ENCODE results near the gene PIGM.
A peak's percentile ranks its signal among the peaks of the same experiment; 100 is the strongest.

The PIGM gene

DNA sequence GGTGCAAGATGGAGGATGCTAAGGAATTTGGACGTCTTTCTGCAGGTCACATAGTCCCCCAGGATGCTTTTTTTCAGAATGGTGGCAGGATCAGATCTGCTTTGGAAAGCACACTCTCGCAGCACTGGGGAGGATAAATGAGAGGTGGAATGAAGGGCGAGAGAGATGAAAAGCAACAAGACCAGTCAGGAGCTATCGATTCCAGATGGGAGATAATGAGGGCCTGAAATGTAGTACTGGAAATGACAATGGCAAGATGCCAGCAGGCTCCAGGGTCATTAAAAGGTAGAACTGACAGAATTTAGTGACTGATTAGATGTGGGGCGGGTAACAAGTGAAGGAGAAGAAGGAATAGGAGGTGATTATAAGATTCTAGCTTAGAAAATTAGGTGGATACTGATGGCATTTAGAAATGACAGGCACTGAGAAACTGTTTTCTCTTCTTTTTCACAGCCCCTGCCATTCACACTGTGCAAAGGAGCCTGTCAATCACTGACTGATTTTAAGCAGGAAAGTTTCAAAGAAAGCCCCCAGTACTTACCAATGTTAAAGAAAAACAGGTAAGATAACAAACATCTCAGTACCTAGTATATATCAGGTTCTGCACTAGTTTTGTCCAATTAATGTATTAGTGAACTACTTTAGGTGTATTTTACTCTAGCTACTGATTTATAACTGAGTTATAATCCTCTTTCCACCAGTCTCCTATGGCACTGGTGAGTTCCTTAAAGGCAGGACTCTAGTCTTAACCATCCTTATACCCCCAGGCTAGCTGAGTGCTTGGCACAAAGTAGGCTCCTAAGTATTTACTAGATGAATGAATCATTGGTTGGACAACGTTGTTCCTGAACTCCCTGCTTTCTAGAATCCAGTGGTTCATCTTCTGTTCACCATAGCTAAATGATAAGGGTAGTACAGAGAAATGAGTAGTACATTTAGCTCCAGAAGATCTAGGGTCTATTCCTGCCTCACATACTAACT is 9.2 kb downstream of the PIGM start:
- no peak for DNase-seq (ENCODE audit: low read depth, low spot score)

DNA sequence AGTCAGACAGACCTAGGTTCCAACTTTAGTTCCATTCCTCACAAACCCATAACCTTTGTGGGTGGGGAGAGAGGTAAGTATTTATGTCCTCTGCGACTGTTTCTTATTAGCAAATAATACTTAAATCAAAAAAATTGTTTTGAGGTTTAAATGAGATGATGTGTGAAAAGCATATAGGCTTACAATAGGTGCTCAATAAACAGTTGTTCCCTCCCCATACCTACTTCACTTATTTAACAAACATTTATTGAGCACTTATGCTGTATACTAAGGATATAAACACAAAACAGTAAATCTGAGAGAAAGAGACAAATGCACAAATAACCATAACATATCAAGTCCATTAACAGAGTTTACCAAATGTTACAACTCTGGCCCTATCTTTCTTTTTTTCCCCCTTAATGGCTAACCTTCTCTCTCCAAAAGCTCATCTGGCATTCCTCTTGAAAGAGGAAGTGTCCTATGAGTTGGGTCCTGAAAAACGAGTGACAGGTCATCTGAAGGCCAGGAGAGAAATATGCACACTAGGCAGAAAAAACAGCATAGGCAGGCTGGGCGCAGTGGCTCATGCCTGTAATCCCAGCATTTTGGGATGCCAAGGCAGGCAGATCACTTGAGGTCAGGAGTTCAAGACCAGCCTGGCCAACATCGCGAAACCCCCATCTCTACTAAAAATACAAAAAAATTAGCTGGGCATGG is 10.3 kb downstream of the PIGM start:
- no peak for DNase-seq (ENCODE audit: low read depth, low spot score)

DNA sequence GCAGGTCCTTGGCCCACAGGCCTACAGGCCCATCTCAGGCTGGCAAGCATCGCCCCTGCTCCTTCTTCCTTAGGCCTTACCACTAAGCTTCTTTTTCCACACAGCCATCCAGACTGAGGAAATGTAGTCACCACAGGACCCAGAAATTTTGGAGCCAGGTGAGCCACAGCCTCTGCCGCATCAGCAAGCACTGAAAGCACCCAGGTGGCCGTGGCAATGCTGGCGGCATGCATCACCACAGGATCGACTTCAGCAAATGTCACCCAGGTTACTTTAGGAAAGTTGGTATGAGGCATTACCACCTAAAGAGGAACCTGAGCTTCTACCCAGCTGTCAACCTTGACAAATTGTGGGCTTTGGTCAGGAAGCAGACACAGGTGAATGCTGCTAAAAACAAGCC is 11.6 kb downstream of the PIGM start:
- DNase-seq (ENCODE audit: low read depth, low spot score), result no peak

DNA sequence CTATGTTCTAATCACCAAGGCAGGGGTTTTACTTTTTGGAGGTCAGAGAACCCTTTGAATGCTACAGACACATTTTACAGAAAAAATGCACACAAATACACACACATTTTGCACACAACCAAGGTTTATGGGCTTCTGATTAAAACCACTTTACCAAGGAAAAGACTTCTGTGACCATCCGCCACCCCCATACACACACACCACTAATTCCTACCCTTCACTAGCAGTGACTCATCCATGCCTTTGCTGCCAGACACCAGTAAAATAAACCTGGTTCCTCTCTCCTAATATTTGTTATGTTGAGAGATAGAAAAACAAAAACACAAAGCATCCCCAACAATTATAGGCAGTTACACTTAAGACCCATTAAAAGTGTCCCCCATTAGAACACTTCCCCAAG is 12.9 kb downstream of the PIGM start:
- DNase-seq (ENCODE audit: low read depth, low spot score), result no peak

DNA sequence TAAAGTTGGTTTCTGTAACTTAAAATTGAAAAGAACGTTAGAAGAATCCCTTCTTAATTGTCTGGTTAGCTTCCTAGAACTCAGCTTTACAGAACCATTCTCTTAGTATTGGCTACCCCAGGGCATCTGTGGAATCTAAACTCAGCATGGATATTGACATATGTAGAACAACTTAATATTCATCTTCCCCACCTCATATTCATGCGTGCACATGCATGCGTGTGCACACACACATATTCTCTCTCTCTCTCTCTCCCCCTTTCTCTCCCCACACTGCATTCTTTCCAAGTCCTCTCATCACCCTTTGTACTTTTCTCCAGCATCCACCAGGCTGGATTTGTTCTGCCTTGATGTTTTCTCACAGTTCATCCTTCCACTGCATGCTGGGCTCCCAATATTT is 13.4 kb downstream of the PIGM start:
- DNase-seq (ENCODE audit: low read depth, low spot score), result no peak

DNA sequence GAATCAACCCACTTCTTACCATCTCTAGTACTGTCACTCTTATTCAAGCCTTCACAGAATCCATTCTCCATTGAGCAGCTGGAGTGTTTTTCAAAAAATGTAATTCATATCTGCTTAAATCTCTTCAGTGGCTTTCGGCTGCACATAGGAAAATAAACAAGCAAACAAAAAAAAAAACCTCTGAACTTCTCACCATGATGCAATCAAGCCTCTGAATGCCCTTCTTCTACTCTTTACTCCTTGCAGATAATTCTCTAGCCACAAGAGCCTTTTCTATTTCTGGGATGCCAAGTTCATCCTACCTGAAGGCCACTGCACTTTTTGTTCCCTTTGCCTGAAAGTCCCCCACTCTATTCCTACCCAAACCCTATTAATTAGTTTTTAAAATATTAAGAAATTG is 14.2 kb downstream of the PIGM start:
- no peak for DNase-seq (ENCODE audit: low read depth, low spot score)

DNA sequence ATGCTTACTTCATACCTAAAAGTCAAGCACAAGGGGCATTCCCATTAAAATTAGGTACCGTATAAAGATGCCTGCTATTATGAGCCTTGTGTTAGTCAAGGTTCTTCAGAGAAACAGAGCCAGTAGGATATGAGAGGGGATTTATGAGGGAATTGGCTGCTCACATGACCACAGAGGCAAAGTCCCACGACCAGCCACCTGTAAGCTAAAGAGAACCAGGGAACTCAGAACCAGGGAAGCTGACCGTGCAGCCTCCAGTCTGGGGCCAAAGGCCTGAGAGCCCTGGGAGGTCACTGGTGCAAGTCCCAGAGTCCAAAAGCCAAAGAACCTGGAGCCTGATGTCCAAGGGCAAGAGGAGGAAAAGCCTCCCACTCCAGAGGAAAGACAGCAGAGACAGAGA is 20.0 kb downstream of the PIGM start:
- DNase-seq (ENCODE audit: low read depth, low spot score), result no peak

DNA sequence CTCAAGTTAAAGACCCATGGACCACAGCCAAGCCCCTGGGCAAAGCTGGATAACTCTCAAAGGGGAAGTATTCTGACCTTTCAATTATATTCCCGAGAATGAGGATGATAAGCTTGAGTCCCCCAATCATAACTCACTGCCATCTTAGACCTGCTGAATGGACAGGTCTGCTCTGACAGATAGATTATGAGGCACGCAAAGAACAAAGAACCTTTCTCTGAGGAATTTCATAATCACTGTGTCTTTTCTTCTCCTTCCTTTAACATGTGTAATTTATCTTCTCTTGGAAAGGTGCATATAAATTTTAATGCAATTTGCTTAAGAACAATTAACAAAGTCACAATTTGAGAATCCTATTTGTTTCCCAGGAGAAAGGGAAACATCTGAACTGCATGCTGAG is 22.0 kb downstream of the PIGM start:
- DNase-seq (ENCODE audit: low read depth, low spot score), result no peak

DNA sequence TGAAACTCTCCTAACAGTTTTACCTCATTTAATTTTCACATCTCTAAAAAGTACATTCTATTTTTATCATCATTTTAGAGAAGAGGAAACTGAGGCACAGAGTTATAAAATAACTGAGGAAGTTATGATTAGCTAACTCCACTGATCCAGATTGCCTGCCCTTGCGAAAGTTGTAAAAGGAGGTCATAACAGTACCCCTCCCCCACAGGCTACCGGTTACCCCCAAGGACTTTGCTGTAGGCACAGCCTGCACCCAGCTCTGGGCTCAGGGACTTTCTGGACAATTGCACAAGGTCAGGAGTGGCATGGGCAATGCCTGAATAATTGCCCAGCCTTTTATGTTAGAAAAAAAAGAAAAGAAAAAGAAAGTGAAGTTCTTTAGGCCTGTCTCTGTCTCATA is 22.7 kb downstream of the PIGM start:
- no peak for DNase-seq (ENCODE audit: low read depth, low spot score)

DNA sequence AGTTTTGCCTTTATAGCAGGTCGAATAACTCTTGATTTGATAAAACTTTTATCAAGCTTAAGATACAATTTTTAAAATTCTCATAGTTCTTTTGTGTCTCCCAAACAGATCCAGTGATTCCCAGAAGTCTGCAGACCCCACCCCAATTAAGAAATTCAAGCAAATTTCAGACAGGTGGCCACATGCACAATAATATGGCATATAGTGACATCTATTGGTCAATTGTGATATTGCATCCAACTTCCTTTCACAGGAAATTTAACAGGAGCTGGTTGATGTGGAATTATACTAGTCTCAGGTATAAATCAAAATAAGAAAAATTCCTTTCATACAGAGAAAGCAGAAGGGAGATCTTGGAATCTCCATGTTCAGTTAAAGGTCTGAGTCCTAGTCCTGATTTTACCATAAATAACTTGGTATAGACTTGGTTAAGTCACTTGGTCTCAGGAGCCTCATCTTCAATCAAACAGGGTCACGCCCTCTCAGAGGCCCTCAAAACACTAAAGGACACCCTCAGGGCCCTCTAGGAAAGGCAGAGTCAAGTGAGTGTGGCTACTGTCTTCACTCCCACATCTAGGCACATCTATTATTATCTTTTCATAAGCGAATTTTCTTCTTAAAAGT is 24.1 kb downstream of the PIGM start:
- DNase-seq (ENCODE audit: low read depth, low spot score), result no peak

DNA sequence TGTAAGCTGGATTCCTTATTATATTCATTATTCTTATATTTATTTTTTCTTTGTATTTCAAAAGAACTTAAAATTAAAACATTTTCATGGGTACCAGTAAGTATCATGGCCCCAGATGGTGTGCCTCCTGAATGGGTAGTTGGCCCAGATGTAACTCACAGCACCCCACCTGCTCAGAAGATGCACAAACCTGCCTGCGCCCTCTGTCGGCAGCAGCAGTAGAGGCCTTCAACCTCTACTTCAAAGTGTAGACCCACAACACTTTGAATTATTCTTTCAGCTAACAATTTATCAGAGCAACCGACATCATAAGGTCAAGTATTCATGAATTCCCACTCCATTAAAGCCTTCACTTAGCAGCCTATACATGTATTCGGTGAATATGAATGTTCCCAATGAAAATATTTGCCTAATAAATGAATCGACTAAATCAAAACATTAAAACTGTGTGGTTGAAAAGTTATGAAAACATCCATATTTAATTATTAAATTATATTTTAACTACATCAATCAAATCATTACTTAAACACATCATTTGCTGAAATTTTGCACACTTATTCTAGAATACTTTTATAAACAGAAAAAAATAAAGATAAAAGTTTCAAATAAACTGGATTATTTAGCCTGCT is 25.4 kb downstream of the PIGM start:
- peak; percentile 54 for DNase-seq (ENCODE audit: low read depth, low spot score)

DNA sequence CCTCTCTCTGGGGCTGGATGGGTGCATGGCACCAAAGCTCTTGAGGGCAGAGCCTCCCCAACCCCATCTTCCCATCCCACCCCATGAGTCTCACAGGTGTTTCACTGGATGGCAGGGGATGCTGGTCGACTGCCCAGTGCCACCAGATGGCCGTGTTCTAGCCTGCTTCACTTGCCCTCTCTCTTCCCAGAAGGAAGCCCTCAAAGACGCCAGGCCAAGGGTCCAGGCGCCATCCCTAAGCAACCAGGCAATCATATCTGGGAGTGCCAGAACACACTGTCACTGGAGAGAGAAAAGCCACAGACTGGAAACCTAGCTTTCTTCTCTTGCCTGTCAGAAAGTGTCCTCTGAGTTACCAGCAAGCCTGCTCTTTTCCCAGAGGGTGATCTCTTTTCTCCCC is 26.7 kb downstream of the PIGM start:
- no peak for DNase-seq (ENCODE audit: low read depth, low spot score)

DNA sequence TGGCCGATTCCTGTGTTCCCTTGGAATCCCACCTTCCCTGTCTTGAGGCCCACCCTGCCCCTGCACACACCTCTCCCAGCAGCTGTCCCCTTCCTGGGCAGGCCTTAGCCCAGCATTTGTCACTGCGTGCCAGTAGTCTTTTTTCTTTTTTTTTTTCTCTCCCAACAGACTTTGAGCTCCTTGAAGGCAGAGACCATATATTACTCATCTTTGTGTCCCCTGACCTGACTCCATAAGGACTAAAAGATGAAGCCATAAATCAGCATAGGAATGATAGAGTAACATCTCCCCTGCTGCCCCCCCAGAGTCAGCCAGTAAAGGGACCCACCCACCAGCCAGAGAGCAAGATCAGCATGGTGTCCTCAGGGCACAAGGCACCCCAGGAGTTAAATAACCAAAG is 27.4 kb downstream of the PIGM start:
- DNase-seq (ENCODE audit: low read depth, low spot score), result no peak

DNA sequence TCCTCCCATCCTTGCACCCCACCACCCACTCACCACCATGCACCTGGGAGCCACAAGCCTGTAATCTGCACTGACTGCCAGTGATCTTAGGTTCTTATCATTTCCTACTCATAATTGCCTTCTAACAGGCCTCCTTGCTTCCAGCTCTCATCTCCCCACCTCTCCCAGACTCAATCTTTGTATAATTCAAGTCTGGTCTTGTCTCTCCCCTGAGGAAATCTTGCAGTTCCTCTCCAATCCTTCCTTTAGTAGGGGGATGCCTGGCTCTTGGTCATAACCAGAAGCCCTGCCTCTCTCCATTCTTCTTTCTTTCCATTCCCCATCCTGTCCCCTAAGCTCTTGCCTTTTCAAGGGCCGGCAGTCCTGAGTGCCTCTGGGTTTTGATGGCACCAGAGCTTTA is 27.8 kb downstream of the PIGM start:
- no peak for DNase-seq (ENCODE audit: low read depth, low spot score)

DNA sequence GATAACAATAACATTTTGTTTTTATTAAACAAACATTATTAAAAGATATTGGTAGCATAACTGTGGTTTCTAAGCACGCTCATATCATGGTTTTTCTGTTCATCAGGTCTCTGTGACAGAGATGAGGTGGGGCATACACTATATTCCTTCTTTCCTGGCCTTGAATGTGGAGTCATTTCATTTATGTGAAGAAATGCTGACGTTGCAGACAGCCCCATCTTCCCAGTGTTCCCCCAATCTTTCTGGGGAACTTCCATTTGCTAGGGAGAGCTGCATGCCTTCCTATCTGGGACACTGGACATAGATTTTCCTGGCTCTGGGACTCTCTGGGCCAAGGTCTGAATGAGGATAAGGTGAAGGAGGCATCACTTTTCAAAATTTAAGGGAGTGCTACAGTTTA is 30.4 kb downstream of the PIGM start:
- no peak for DNase-seq (ENCODE audit: low read depth, low spot score)

DNA sequence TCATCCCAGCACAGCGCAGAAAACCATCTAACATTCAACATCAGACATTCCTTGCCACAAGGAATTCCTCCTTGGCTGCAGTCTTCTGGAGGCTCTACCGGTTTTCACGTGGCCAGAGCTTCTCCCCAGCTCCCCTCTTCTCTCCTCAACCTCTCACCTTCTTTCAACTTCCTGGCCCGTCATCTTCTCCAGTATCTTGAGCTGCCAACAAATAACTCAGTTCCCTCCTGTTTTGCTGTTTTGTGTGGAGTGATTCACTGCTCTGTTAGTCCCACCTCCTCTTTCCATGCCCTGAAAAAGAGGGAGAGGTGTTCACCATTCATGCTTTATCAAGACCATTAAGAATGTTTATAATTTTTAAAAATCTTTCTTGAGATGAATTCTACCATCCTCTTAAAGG is 32.6 kb downstream of the PIGM start:
- DNase-seq (ENCODE audit: low read depth, low spot score), result no peak

DNA sequence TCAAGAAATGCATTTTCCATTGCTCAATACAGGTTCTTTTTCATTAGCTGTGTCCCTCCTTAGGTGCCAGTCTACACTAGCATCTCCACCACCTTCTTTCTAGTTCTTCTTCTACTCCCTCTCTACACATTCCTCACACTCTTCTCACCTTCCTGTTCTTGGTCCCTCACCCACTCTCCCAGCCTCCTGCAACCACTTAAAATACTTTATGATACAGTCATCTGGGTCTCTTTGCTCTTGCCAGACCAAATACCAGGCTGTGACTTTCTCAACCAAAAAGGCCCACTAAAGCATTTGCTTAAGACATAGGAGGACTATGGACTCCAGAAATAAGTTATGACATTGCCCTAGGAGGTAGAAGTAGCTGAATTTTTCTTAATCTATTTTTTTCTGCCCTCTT is 35.1 kb downstream of the PIGM start:
- no peak for DNase-seq (ENCODE audit: low read depth, low spot score)

DNA sequence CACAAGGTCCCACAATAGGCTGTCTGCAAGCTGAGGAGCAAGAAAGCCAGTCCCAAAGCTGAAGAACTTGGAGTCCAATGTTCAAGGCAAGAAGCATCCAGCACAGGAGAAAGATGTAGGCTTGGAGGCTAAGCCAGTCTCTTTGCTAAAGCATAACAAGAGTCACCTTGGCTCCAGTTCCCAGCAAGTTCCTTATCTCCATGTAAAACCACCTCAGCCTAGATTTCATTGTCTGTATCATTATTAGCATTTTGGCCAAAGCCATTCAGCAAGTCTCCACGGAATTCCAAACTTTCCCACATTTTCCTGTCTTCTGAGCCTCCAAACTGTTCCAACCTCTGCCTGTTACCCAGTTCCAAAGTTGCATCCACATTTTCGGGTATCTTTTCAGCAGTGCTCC is 36.9 kb downstream of the PIGM start:
- no peak for DNase-seq (ENCODE audit: low read depth, low spot score)

DNA sequence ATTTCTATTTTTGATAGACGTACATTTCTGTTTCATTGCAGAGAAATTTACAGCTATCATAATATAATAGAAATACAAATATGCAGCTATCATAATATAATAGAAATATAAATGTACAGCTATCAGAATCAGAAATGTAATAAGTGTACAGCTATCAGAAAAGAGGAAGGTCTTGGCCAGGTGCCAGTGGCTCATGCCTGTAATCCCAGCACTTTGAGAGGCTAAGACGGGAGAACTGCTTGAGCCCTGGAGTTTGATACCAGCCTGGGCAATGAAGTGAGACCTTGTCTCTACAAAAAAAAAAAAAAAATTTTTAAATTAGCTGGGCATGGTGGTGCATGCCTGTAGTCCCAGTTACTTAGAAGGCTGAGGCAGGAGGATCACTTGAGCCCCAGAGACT is 37.9 kb downstream of the PIGM start:
- DNase-seq (ENCODE audit: low read depth, low spot score), result no peak

DNA sequence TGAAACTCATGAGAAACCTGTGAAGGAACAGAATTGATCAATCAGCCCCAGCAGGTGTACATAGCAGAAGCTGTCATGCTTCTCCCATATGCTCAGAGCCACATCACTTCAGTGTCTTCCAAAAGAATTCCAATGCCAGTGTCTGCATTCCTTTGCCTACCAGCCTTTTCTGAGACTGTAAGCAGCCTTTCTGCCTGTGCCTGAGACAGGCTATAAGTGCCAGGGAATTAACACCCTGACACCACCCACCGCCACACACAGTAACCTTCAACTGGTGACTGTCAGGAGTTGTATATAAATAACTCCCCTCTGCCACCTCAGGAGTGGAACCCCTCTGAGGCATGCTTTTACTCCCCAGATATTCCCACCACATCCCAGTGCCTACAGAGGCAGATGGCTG is 39.6 kb downstream of the PIGM start:
- no peak for DNase-seq (ENCODE audit: low read depth, low spot score)

DNA sequence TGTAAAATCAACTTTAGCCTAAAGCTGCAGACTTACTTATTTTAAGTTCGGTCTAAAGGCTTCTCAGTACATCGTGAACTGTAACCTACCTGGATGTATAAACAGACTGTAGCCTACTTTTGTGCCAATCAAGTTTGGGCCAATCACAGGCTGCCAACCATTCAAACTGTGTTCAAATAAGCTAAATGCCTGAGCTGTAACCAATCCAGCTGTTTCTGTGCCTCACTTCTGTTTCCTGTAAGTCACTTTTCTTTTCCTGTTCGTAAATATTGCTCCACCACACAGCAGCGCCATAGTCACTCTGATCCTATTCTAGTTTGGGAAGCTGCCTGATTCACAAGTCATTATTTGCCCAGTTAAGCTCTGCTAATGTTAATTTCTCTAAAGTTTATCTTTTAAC is 40.3 kb downstream of the PIGM start:
- DNase-seq (ENCODE audit: low read depth, low spot score), result no peak

DNA sequence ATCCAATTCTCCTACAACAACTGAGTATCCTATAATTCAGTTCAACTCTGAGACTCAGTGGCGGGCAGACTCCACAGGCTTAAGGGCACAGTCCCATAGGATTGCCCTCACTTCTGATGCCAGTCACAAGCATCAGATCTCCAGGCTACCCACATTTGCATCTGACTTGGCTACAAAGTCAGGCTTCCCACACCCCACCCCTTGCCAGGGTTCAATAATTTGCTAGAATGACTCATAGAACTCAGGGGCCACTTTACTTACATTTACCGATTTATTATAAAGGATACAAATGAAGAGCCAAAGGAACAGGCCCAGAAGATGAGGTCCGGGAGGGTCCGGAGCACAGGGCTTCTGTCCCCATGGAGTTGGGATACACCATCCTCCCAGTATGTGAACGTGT is 41.8 kb downstream of the PIGM start:
- no peak for DNase-seq (ENCODE audit: low read depth, low spot score)
